ENCODE measurements around the gene APCDD1L. TPM values are rescaled to one million over a fixed set of nuclear protein-coding genes. Genes with fewer than 3 reads are reported as not detected.
A peak's percentile ranks its signal among the peaks of the same experiment; 100 is the strongest.

APCDD1L gene
- total RNA-seq, 6 donors from 2014 or later: 0.13 TPM; not detected in 5

DNA sequence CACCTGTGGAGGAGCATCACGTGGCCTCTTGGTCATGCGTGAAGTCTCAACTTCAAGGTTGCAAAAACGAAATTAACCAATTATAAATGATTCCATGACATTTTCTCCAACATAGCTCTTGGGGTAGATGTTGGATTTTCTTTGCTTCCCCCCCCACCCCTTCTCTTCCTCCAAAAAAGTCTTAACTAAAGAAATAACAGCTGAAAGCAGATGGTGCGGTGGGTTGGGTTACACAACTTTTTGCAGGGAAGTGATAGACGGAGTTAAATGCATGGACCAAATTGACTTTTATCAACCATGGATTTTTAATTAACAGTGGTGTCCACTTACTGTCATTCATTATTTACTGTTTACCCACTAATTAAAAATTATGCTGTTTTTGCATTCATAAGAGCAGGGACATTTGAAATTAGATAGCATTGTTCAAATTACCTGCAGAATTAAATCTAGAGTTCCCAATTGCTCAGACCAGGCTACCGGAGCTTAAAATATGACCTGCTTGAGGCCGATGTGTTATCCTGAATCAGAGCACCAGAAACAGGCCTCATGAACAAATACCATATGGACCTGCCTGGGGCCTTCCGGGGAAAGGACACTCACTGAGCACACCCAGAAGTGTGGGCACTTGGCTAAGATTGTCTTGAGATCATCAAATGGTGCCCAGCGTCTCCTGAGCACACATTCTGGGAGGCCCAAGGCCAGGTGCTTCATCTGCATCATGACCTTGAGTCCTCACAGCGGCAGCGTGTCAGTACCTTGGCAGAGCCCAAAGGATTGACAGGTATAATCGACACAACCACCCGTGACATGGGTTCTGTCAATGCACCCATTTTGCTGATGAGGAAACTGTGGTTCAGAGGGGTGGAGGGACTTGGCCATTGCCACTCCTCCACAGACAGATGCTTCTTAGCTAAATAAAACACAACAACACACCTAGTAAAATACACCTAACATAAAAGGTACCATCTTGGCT lies 41.5 kb downstream of the APCDD1L start:
- Histone ChIP-seq H3K27me3 (no peaks in the 10 kb centered on the region), H3K9me3 (peaks cover 0 to 12% (median 1%) of the 10 kb centered on the region in 4 donors), H3K4me1 (no peaks in the 10 kb centered on the region), H3K27ac (no peak overlapping the region), H3K4me3 (no peak overlapping the region), H3K36me3 (no peaks in the 10 kb centered on the region)
- DNase-seq (no peak), ATAC-seq (ENCODE audit: low FRiP score in 2 of 2) (no peak)
- WGBS, 2 donors: 90 to 91% methylated on average over 11 to 13 of the region's 13 CpGs
- TF ChIP-seq, protein P1, sequence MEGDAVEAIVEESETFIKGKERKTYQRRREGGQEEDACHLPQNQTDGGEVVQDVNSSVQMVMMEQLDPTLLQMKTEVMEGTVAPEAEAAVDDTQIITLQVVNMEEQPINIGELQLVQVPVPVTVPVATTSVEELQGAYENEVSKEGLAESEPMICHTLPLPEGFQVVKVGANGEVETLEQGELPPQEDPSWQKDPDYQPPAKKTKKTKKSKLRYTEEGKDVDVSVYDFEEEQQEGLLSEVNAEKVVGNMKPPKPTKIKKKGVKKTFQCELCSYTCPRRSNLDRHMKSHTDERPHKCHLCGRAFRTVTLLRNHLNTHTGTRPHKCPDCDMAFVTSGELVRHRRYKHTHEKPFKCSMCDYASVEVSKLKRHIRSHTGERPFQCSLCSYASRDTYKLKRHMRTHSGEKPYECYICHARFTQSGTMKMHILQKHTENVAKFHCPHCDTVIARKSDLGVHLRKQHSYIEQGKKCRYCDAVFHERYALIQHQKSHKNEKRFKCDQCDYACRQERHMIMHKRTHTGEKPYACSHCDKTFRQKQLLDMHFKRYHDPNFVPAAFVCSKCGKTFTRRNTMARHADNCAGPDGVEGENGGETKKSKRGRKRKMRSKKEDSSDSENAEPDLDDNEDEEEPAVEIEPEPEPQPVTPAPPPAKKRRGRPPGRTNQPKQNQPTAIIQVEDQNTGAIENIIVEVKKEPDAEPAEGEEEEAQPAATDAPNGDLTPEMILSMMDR (IDR thresholded peaks at IDR 0.05): no peak
- TF ChIP-seq EP300 (IDR thresholded peaks at IDR 0.05): no peak
- TF ChIP-seq POLR2A (IDR thresholded peaks at IDR 0.05): no peak
- no peak for TF ChIP-seq POLR2AphosphoS5 (IDR thresholded peaks at IDR 0.05)

DNA sequence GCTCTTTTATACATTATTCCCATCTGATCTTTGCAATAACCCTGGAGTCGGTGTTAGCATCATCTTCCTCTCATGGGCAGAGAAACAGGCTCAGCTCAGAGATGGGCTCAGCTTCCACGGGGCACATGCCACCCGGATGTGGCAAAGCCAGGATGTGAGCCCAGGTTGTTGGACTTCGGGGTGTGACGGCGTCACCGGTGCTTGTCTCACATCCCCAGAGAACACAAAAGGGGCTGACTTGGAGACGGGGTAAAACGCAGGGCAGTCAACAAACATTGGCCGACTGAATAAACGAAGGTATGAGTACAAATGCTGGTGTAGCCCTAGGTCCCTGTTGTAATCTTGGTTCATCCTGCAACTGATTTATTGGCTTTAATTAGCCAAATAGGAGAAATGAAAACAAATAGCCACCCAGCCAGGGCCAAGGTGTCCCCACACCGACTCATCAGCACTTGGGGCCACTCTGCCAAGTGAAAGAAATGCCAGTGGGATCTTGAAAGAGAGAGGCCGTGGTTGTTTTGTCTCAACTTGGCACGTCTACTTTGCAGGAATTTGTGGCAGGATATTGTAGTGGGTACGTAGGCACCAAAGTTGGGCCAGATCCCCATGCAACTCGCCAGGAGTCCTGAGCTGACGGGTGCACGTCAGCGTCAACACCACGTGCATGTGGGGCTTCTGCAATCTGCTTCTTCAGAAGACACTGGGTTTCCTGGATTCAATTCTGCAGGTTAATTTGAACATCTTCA lies 42.8 kb downstream of the APCDD1L start:
- H3K36me3 ChIP-seq: no peaks in the 10 kb centered on the region
- no peak overlapping the region for H3K4me3 ChIP-seq
- H3K4me1 ChIP-seq: peaks cover 0 to under 1% (median 0%) of the 10 kb centered on the region in 4 donors
- TF ChIP-seq EP300 (IDR thresholded peaks at IDR 0.05): no peak
- no peak for TF ChIP-seq POLR2AphosphoS5 (IDR thresholded peaks at IDR 0.05)
- TF ChIP-seq POLR2A (IDR thresholded peaks at IDR 0.05): no peak
- TF ChIP-seq, protein P1 (IDR thresholded peaks at IDR 0.05): no peak
- WGBS, 2 donors: 91% methylated on average over 20 of the region's 20 CpGs
- DNase-seq (no peak), ATAC-seq (ENCODE audit: low FRiP score in 2 of 2) (no peak)
- H3K27ac ChIP-seq: no peak overlapping the region
- H3K27me3 ChIP-seq: no peaks in the 10 kb centered on the region
- H3K9me3 ChIP-seq: no peaks in the 10 kb centered on the region

DNA sequence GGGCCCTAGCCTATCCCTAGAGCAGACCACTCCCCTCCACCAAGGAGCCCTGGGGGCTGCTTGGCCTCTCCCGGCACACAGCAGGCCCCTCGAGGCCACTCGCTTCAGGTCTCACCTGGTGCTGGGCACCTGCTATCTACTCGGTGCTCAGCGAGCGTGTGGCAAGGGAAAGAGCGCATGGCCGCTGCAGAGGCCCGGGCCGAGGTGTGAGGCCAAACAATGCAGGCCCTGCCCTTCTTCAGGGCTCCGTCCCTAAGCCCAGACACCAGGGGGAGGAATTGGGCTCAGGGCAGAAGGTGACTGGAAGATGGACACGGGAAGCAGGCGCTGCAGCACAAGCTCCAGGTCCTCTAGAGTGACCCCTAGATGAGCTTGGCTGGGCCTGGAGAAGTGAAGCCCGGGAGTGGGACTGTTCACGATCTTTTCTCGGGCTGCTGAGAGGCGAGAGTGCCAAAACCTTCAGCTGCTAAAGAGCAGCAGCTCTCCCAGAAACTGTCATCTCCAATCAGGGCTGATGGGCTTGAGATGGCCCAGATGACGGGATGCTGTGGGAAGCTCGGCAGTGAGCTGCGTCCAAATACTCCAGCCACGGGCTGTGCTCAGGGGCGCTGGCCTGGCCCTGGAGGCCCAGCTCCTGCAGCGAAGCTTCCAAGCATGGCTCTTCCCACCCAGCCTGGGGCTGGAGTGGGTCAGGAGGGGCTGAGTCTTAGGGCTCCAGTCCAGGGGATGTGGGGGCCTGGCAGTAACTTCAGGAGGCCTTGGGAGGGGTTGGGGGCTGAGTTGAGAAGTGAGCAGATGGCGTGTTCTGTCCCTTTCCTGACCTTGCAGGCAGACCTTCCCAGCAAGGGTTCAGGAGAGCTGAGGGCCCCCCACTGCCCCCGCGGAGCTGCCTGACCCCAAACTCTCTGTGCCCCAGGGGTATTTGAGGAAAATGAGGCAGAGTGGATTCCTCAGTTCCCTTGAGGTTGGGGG lies 43.7 kb downstream of the APCDD1L start:
- no peak for TF ChIP-seq EP300 (IDR thresholded peaks at IDR 0.05)
- TF ChIP-seq, protein P1 (IDR thresholded peaks at IDR 0.05): no peak
- TF ChIP-seq POLR2AphosphoS5 (IDR thresholded peaks at IDR 0.05): no peak
- TF ChIP-seq POLR2A (IDR thresholded peaks at IDR 0.05): no peak
- peaks cover 0 to 6% (median 0%) of the 10 kb centered on the region in 4 donors for H3K4me1 ChIP-seq
- WGBS, 2 donors: 79 to 88% methylated on average over 22 to 24 of the region's 26 CpGs
- ATAC-seq (ENCODE audit: low FRiP score in 2 of 2) (peak; percentile 23 to 43), DNase-seq (peak in 1 of 2 donors; percentile 73)
- peaks cover 0 to 4% (median 0%) of the 10 kb centered on the region in 4 donors for H3K27me3 ChIP-seq
- no peak overlapping the region for H3K4me3 ChIP-seq
- H3K27ac ChIP-seq: no peak overlapping the region
- no peaks in the 10 kb centered on the region for H3K9me3 ChIP-seq
- no peaks in the 10 kb centered on the region for H3K36me3 ChIP-seq

Measured in upper lobe of left lung (tissue), 6 donors.